Measurements from ENCODE around the gene CHD2.
A peak's percentile ranks its signal among the peaks of the same experiment; 100 is the strongest.

The CHD2 gene

GRCh38 chr15:92954578-92954977, 54.5 kb downstream of the CHD2 start:
- peak; percentile 35 for TF ChIP-seq CTCF (IDR thresholded peaks at IDR 0.05; ENCODE audit: low read depth, low read length, missing control alignments)
- no peak for DNase-seq (ENCODE audit: extremely low read depth, low read depth)
- no peak overlapping the region for H3K4me3 ChIP-seq (replicated peaks; ENCODE audit: low read depth, low read length)

DNA sequence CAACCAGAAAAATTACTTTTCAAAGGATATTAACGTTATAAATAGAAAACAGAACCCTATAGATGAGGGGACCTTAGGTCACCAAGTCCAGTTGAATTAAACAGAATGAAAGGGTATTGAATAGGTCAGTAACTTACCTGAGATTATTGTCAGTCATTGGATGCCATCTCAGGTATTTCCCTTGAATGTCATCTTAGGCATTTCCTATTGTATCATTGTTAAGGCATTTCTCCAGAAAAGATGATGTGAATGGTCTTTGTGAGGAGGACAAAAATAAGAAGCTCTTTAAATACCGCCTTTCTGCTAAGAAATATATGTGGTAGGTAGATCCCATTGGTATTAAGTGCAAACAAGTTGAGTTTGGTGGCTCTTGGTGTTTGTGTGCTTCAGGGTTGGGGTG, 55.6 kb downstream of the CHD2 start:
- no peak for TF ChIP-seq CTCF (IDR thresholded peaks at IDR 0.05; ENCODE audit: low read depth, low read length, missing control alignments)
- no peak overlapping the region for H3K4me3 ChIP-seq (replicated peaks; ENCODE audit: low read depth, low read length)
- DNase-seq (ENCODE audit: extremely low read depth, low read depth): no peak

- no peak overlapping the region for H3K4me3 ChIP-seq (replicated peaks; ENCODE audit: low read depth, low read length)
- no peak for DNase-seq (ENCODE audit: extremely low read depth, low read depth)
- TF ChIP-seq CTCF (IDR thresholded peaks at IDR 0.05; ENCODE audit: low read depth, low read length, missing control alignments): no peak
These were observed 58.0 kb downstream of the CHD2 start for GRCh38 chr15:92958105-92958504.

GRCh38 chr15:92959219-92959618, 59.1 kb downstream of the CHD2 start:
- DNase-seq (ENCODE audit: extremely low read depth, low read depth): no peak
- no peak for TF ChIP-seq CTCF (IDR thresholded peaks at IDR 0.05; ENCODE audit: low read depth, low read length, missing control alignments)
- H3K4me3 ChIP-seq (replicated peaks; ENCODE audit: low read depth, low read length): no peak overlapping the region

- H3K4me3 ChIP-seq (replicated peaks; ENCODE audit: low read depth, low read length): no peak overlapping the region
- TF ChIP-seq CTCF (IDR thresholded peaks at IDR 0.05; ENCODE audit: low read depth, low read length, missing control alignments): no peak
- no peak for DNase-seq (ENCODE audit: extremely low read depth, low read depth)
These were observed 61.0 kb downstream of the CHD2 start for GRCh38 chr15:92960996-92961681.

DNA sequence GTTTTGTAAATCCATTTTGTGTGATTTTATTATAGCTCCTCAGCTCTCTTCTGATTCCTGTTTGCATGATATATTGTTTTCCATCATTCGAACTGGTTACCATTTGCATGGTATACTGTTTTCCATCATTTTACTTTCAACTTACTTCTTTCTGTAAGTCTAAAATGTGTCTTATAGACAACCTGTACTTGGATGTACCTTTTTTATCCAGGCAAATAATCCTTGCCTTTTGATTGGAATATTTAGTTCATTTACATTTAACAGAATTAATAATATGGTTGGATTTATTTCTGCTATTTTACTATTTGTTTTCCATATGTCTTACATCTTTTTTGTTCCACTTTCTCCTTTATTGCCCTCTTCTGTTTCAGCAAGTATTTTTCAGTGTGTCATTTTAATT, 62.8 kb downstream of the CHD2 start:
- H3K4me3 ChIP-seq (replicated peaks; ENCODE audit: low read depth, low read length): no peak overlapping the region
- no peak for TF ChIP-seq CTCF (IDR thresholded peaks at IDR 0.05; ENCODE audit: low read depth, low read length, missing control alignments)
- no peak for DNase-seq (ENCODE audit: extremely low read depth, low read depth)

GRCh38 chr15:92963794-92964193, 63.7 kb downstream of the CHD2 start:
- no peak overlapping the region for H3K4me3 ChIP-seq (replicated peaks; ENCODE audit: low read depth, low read length)
- DNase-seq (ENCODE audit: extremely low read depth, low read depth): no peak
- no peak for TF ChIP-seq CTCF (IDR thresholded peaks at IDR 0.05; ENCODE audit: low read depth, low read length, missing control alignments)

Measured in HFF-Myc (cell line).